ENCODE measurements around the gene SHTN1.

Gene SHTN1

DNA sequence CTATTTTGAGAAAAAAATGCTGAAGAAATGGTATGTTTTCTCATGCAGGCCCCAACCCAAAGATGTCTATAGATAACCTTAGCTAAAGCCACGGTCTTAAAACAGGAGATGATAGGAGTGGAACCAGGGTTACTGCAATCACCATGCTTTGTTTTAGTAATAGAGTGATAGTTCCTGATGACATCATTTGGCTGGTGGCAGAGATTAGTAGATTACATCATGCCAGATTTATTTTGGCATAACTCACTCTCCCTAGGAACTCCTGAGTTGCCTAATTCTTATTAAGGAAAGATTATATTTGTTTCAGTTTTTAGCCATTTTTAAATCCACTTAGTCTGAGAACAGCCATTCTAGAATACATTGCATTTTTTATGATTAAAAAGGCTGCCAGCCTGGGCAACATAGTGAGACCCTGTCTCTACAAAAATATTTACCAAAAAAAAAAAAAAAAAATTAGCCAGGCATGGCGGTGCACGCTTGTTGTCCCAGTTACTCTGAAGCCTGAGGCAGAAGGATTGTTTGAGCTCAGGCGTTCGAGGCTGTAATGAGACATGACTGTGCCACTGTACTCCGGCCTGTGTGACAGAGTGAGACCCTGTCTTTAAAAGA lies 137.9 kb downstream of the SHTN1 start:
- DNase-seq: no peak

GRCh38 chr10:116866066-116866465 lies 138.9 kb downstream of the SHTN1 start:
- DNase-seq: no peak

DNA sequence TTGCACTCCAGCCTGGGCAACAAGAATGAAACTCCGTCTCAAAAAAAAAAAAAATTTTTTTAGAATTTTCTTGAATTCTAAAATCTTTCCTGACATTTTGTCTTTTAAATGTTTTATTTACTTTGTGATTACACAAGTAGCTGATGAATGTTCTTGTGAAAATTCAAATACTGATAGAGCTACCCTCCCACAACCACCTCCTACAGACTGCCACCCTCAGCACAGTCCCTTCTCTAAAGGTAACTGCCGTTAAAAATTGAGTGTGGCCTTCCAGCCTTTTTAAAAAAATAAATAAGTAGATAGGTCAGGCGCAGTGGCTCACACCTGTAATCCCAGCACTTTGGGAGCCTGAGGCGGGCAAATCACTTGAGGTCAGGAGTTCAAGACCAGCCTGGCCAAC lies 140.6 kb downstream of the SHTN1 start:
- DNase-seq: no peak

DNA sequence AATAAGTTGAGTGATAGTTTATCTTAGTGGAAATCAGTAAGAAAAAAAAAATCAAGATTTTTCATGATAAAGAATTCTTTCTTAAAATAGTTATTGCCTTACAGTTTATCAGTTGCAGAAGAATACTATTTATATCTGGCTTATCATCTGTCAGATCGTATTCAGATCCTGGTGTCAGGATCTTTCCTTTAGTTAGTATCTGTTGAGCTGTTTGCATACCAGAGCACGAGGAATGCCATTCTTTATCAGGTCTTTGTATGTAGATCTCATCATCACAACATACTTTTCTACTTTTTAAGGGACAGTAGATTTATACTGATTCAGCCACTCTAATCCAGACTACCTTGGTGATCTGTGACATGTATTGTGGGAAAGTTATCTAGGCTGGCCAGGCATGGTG lies 143.2 kb downstream of the SHTN1 start:
- DNase-seq: no peak

GRCh38 chr10:116857156-116857555 lies 147.8 kb downstream of the SHTN1 start:
- no peak for DNase-seq

GRCh38 chr10:116853701-116854100 lies 151.3 kb downstream of the SHTN1 start:
- DNase-seq: no peak

- DNase-seq: no peak
These were observed 151.7 kb downstream of the SHTN1 start for GRCh38 chr10:116853287-116853686.

DNA sequence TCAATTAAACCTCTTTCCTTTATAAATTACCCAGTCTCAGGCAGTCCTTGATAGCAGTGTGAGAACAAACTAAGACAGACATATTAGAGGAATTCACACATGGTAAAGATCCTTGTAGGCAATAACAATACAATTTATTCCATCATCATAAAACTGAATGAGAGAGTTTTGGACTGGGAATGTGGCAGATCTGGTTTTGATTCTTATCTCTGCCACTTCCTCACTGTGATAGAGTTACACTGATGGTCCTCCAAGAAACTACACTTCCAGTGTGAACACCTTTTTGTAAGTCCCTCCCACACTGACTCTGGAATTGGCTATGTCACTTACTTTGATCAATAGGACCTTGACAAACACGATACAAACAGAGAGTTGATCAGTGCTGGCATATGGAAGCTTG lies 152.7 kb downstream of the SHTN1 start:
- DNase-seq: no peak

DNA sequence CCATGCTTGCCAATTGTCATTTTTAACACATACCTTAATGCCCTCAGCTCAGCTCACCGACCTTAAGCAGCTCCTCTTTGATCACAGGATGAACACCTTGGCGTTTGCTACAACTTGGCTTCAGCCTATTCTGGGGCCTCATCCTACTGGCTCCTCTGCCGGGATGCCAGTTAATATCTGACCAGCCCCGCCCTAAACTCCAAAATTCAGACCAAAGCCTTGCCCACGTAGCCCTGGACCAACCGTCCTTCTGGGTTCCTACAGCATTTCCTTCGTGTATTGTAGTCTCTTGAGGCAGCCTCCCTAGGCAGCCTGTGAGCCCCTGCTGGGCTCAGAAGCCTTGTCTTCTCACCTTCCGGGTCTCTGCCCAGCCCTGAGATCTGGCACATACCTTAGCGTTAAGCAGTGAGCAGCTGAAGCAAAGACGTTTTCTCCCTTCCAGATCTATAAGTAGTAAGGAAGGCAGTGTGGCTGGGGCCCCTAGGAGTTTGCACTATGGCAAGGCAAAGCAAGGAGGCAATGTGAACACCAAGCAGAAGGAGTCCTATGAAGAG lies 154.9 kb downstream of the SHTN1 start:
- no peak for DNase-seq

GRCh38 chr10:116849248-116850057 lies 155.5 kb downstream of the SHTN1 start, which contains the start of gene ENO4:
TSS of gene ENO4 (plus strand) at chr10:116849499. CDS start at chr10:116849567, 68 bp downstream.
- peak; percentile 90 for DNase-seq

DNA sequence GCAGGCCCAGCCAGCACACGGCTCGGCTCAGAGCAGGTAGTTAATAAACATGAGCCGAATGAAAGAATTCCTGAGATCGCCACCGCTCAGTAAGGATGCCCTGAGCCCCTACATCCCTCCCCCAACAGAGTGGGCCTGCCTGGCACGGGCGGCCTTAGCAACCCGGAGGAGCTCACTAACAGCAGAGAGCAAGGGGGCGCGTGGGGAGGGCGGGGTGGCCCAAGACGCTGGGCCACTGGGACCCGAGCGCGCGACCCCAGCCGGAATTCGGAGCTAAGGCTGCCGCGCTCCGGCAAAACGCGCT lies 156.1 kb downstream of the SHTN1 start:
- DNase-seq: no peak

GRCh38 chr10:116848032-116848943 lies 156.7 kb downstream of the SHTN1 start:
- DNase-seq: no peak

GRCh38 chr10:116845823-116846222 lies 159.2 kb downstream of the SHTN1 start:
- DNase-seq: no peak

GRCh38 chr10:116840389-116841075 lies 164.5 kb downstream of the SHTN1 start:
- DNase-seq: peak; percentile 71

GRCh38 chr10:116838143-116838725 lies 166.8 kb downstream of the SHTN1 start:
- no peak for DNase-seq

GRCh38 chr10:116836902-116837523 lies 168.0 kb downstream of the SHTN1 start:
- DNase-seq: no peak

- DNase-seq: peak; percentile 89
These were observed 168.9 kb downstream of the SHTN1 start for GRCh38 chr10:116836083-116836482.

- DNase-seq: peak; percentile 88
These were observed 169.3 kb downstream of the SHTN1 start for GRCh38 chr10:116835658-116836057.

GRCh38 chr10:116833986-116834985 lies 170.7 kb downstream of the SHTN1 start:
- DNase-seq: peak; percentile 66

DNA sequence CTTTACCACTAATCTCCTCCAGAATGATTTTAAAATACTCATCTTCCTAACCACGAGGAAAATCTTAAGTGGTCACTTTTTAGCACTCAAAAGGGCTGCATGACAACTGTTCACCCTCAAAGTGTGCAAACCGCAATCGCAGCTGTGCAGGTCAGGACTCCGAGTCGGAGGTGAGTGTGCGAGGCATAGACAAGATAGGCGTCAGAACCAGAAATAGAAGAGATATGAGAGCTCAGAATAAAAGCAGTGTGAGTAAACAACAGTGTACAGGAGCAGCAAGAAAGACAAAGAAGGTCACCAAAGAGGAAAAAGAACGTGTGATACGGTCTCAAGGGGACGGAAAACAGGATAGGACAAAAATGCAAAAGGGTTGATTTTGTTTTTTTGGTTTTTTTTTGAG lies 173.2 kb downstream of the SHTN1 start:
- no peak for DNase-seq

Measured in NCI-H2227 treated with DMSO at 0.1 percent for 48 hours (cell line).